ENCODE results near the gene KRTAP13-2. TPM values are rescaled to one million over a fixed set of nuclear protein-coding genes. Genes with fewer than 3 reads are reported as not detected.

KRTAP13-2 gene
- total and polyA plus RNA-seq, 12 donors, result not detected

DNA sequence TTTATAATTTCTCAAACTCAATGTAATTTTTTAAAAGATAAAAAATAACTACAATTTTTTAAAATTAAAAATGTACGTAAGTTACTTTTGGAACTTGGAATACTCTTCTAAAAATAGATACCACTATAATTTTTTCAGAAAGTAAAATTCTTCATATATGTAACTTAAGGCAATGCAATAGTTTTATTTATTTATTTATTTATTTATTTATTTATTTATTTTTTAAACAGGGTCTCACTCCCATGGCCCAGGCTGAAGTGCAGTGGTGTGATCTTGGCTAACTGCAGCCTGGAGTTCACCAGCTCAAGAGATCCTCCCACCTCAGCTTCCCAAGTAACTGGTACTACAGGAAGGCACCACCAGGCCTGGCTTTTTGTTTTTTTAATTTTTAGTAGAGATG, 20.5 kb downstream of the KRTAP13-2 start:
- H3K9me3 ChIP-seq, result no peaks in the 10 kb centered on the region
- H3K4me3 ChIP-seq, result no peak overlapping the region
- no peaks in the 10 kb centered on the region for H3K27me3 ChIP-seq
- no peaks in the 10 kb centered on the region for H3K36me3 ChIP-seq
- TF ChIP-seq, protein P1, sequence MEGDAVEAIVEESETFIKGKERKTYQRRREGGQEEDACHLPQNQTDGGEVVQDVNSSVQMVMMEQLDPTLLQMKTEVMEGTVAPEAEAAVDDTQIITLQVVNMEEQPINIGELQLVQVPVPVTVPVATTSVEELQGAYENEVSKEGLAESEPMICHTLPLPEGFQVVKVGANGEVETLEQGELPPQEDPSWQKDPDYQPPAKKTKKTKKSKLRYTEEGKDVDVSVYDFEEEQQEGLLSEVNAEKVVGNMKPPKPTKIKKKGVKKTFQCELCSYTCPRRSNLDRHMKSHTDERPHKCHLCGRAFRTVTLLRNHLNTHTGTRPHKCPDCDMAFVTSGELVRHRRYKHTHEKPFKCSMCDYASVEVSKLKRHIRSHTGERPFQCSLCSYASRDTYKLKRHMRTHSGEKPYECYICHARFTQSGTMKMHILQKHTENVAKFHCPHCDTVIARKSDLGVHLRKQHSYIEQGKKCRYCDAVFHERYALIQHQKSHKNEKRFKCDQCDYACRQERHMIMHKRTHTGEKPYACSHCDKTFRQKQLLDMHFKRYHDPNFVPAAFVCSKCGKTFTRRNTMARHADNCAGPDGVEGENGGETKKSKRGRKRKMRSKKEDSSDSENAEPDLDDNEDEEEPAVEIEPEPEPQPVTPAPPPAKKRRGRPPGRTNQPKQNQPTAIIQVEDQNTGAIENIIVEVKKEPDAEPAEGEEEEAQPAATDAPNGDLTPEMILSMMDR (IDR thresholded peaks at IDR 0.05), result no peak
- H3K27ac ChIP-seq, result no peak overlapping the region
- no peaks in the 10 kb centered on the region for H3K4me1 ChIP-seq
- WGBS, 2 donors, result 95 to 96% methylated on average over 1 of the region's 1 CpG
- DNase-seq, result no peak
- ATAC-seq, result no peak
- intact Hi-C loops (cut with DNase I), result no loop called here

DNA sequence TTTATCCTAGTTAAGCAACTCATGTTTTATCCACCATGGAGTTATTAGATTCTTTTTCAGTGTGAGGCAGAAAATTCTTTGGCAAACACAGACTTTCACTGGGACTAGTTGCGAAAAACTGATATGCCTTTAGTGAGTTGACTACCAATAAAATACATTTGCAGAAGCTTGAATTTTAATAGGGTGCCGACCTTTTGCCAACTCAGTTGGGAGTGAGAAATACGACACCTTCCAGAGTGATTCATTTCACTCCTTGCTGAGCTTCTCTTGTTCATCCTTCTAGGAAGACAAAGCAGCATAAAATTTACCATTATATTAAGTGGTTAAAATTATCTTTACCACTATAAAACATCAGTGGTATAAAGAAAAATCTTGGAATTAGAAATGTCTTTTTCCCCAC, 22.5 kb downstream of the KRTAP13-2 start:
- no peak overlapping the region for H3K4me3 ChIP-seq
- ATAC-seq, result no peak
- H3K4me1 ChIP-seq, result no peaks in the 10 kb centered on the region
- intact Hi-C loops (cut with DNase I), result loop anchor here in 6 of 10 donors (10.0 kb wide), 2 partner anchors 85 to 735 kb away; partner anchors contain the start of gene KRTAP13-4 (in 1 of the 6)
- no peak overlapping the region for H3K27ac ChIP-seq
- no peak for DNase-seq
- H3K36me3 ChIP-seq, result no peaks in the 10 kb centered on the region
- WGBS, 2 donors, result 54 to 62% methylated on average over 3 of the region's 3 CpGs
- TF ChIP-seq, protein P1 (IDR thresholded peaks at IDR 0.05), result no peak
- no peaks in the 10 kb centered on the region for H3K27me3 ChIP-seq
- peaks cover 0 to 12% (median 0%) of the 10 kb centered on the region in 11 donors for H3K9me3 ChIP-seq

DNA sequence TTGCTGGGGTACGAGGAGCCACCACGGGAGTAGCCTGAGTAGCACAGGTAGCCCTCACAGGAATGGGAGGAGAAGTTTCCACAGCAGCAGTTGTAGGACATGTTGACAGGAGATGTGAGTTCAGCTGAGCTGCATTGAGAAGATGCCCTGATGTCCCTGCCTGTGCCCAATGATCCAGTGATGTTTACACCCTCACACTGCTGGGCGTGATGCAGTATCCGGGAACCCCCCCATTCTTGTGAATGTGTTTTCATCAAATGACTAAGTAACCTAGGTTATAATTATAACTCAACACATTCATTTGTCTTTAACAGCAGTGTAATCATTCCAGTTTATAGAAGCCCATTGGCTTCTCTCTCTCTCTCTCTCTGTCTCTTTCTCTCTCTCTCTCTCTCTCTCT, 23.6 kb downstream of the KRTAP13-2 start, which contains the start of gene KRTAP23-1:
Gene KRTAP23-1, minus strand, starts transcription at position 101 of the 400 bp plus-strand sequence. Its CDS starts 0 bp downstream, at position 101.
- TF ChIP-seq, protein P1 (IDR thresholded peaks at IDR 0.05), result no peak
- WGBS, 2 donors, result 88 to 89% methylated on average over 4 of the region's 4 CpGs
- Histone ChIP-seq H3K4me3 (no peak within 1 kb of the TSS), H3K36me3 (no peaks in the 10 kb centered on the region), H3K9me3 (peaks cover 0 to 12% (median 0%) of the 10 kb centered on the region in 11 donors), H3K27me3 (no peaks in the 10 kb centered on the region), H3K4me1 (no peaks in the 10 kb centered on the region), H3K27ac (no peak within 1 kb of the TSS)
- DNase-seq (no peak), ATAC-seq (no peak)
- intact Hi-C loops (cut with DNase I), result loop anchor here in 6 of 10 donors (10.0 kb wide), 2 partner anchors 86 to 736 kb away; partner anchors contain the start of gene KRTAP13-4 (in 1 of the 6)

DNA sequence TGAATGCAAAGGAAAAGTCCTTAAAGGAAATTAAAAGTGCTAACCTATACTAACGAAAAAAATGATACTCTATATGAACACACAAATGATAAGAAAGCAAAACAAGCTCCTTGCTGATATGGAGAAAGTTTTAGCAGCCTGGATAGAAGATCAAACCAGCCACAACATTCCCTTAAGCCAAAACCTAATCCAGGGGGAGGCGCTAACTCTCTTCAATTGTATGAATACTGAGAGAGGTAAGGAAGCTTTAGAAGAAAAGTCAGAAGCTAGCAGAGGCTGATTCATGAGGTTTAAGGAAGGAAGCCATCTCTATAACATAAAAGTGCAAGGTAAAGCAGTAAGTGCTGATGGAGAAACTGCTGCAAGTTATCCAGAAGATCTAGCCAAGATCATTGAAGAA, 27.1 kb downstream of the KRTAP13-2 start:
- no peaks in the 10 kb centered on the region for H3K36me3 ChIP-seq
- ATAC-seq, result no peak
- TF ChIP-seq, protein P1 (IDR thresholded peaks at IDR 0.05), result no peak
- intact Hi-C loops (cut with DNase I), result loop anchor here in 6 of 10 donors (10.0 kb wide), 2 partner anchors 90 to 740 kb away; partner anchors contain the start of gene KRTAP13-4 (in 1 of the 6)
- no peak for DNase-seq
- no peaks in the 10 kb centered on the region for H3K4me1 ChIP-seq
- H3K27ac ChIP-seq, result no peak overlapping the region
- H3K4me3 ChIP-seq, result no peak overlapping the region
- 73 to 79% methylated on average over 2 of the region's 2 CpGs for WGBS, 2 donors
- H3K9me3 ChIP-seq, result peaks cover 0 to 12% (median 0%) of the 10 kb centered on the region in 11 donors
- H3K27me3 ChIP-seq, result no peaks in the 10 kb centered on the region
